MG63 (cell line): ENCODE data around the gene EEF1AKMT2. TPM values are rescaled to one million over a fixed set of nuclear protein-coding genes. Genes with fewer than 3 reads are reported as not detected.

Source experiments
- DNase-seq: peaks from one replicate; pipeline ENCODE4 v3.0.0-alpha.2; 2020
- H3K27me3 ChIP-seq: fragments of 250-450 bp; sonication (Bioruptor Pico); 2 replicates; pipeline ENCODE4 v1.5.1; 2020; ENCODE audit warnings: mild to moderate bottlenecking, moderate library complexity
- H3K36me3 ChIP-seq: fragments of 250-450 bp; sonication (Bioruptor Pico); 2 replicates; pipeline ENCODE4 v1.5.1; 2020; ENCODE audit warnings: mild to moderate bottlenecking, moderate library complexity
- H3K4me3 ChIP-seq: fragments of 250-450 bp; sonication (Bioruptor Pico); 2 replicates; pipeline ENCODE4 v1.5.1; 2020; ENCODE audit warnings: mild to moderate bottlenecking, moderate library complexity
- H3K9me3 ChIP-seq: fragments of 250-450 bp; sonication (Bioruptor Pico); 2 replicates; pipeline ENCODE4 v1.5.1; 2020; ENCODE audit warnings: mild to moderate bottlenecking, moderate library complexity
- total RNA-seq: library from RNA; depleted of rRNA; stranded (reverse); fragments of >200 nt; shearing (Covaris generic); gene quantifications from 2 replicates; pipeline ENCODE4 v1.2.3, GENCODE V29; 2014; ENCODE audit warnings: low replicate concordance

The EEF1AKMT2 gene
- total RNA-seq, 1 experiment from 2014 or later, result 23.1 TPM

GRCh38 chr10:124743191-124744101 is 48.2 kb downstream of the EEF1AKMT2 start:
- peak; percentile 42 for DNase-seq
- no peaks in the 10 kb centered on the region for H3K9me3 ChIP-seq
- H3K4me3 ChIP-seq, result peak overlapping the region; percentile 58
- no peaks in the 10 kb centered on the region for H3K27me3 ChIP-seq
- peaks cover 10% of the 10 kb centered on the region for H3K36me3 ChIP-seq

GRCh38 chr10:124742413-124743190 is 49.1 kb downstream of the EEF1AKMT2 start:
- Histone ChIP-seq H3K9me3 (no peaks in the 10 kb centered on the region), H3K4me3 (peak overlapping the region; percentile 58), H3K27me3 (no peaks in the 10 kb centered on the region), H3K36me3 (peaks cover 10% of the 10 kb centered on the region)
- no peak for DNase-seq

DNA sequence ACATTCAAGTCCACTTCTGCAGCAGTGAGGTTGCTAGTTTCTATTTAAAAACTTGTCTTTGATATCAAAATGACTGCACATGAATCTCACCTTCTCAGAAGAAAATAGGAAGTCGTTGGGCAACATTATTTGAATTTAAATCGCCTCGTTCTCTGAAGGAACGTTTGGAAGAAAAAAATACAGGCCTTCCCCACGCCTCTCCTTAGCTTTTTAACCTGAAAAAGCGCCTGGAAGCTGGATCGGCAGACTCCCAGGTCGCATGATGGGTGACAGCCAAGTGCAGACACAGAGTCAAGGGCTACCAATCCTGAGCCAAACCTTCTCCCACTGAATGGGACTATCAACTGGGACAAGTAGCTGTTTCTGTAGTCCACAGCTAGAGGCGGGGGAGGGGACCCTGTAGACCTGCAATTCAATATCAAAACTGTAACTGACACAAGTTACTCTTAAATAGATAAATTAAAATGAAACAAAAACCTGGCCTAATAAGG is 49.7 kb downstream of the EEF1AKMT2 start:
- H3K4me3 ChIP-seq, result peak overlapping the region; percentile 58; the same call in 1 of the 2 replicates
- peaks cover 10% of the 10 kb centered on the region for H3K36me3 ChIP-seq
- H3K27me3 ChIP-seq, result no peaks in the 10 kb centered on the region
- H3K9me3 ChIP-seq, result no peaks in the 10 kb centered on the region
- no peak for DNase-seq

GRCh38 chr10:124741281-124741921 is 50.3 kb downstream of the EEF1AKMT2 start:
- peak overlapping the region; percentile 28 for H3K4me3 ChIP-seq
- no peaks in the 10 kb centered on the region for H3K27me3 ChIP-seq
- no peaks in the 10 kb centered on the region for H3K9me3 ChIP-seq
- peak; percentile 76 for DNase-seq
- H3K36me3 ChIP-seq, result peaks cover 7% of the 10 kb centered on the region

DNA sequence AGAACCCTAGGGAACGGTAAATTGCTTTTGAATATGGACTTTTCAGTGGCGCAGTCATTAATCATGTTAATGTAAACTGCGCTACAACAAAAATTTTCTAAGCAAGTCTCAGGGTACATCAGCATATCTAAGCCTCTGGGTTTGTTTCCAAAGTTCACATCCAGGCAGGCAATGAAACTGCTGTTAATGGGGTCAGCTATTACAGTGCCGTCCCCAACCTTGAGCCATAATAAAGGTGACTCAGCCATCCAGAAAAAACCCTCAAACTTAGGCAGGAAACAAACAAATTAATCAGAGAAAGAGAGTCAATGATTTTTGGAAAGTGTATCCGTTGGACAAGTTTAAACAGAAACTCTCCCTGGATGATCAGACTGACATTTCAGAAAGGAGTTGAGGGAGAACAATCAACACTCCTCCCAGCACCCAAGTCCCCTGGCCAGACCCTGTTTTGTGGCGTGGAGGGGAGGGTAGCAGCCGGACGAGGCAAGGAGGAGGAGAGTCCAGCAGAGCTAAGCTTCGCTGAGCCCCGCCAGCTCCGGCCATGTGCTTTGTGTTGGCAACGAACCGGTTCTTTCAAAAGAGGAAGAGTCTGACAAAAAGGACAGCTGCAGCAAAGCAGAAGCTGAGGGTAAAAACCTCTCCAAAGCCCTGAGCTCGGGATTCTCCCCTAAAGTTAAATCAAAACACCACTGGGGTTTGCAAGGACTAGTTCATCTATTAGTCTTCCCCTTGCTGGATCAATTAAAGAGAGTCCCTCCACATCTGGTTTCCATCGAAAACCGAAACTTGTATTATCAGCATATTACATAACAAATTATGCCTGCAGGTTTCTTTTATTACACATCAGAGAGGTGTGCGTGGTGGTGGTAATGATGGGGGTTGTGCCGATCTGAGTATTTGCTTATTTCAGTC is 51.1 kb downstream of the EEF1AKMT2 start:
- H3K9me3 ChIP-seq, result no peaks in the 10 kb centered on the region
- peak; percentile 58 for DNase-seq
- H3K4me3 ChIP-seq, result peak overlapping the region; percentile 28
- H3K36me3 ChIP-seq, result peaks cover 4% of the 10 kb centered on the region
- H3K27me3 ChIP-seq, result no peaks in the 10 kb centered on the region

DNA sequence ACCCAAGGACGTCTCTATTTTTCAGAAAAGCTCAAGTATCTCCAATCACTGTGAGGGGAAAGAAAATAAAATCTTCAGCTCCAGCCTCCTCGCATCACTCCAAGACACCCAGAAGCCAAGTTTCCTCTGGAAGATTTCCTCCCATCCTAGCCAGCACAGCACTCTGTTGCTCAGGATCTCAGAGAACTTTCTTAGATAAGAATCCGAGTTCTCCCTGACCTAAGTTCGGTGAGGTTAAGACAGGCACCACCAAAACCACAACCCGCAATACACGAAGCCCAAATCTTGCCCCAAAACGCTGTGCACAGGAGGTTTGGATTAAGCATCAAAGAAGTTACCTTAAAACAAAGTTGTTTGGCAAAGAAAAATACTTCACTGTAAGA is 51.7 kb downstream of the EEF1AKMT2 start:
- H3K4me3 ChIP-seq, result peak overlapping the region; percentile 28
- DNase-seq, result no peak

DNA sequence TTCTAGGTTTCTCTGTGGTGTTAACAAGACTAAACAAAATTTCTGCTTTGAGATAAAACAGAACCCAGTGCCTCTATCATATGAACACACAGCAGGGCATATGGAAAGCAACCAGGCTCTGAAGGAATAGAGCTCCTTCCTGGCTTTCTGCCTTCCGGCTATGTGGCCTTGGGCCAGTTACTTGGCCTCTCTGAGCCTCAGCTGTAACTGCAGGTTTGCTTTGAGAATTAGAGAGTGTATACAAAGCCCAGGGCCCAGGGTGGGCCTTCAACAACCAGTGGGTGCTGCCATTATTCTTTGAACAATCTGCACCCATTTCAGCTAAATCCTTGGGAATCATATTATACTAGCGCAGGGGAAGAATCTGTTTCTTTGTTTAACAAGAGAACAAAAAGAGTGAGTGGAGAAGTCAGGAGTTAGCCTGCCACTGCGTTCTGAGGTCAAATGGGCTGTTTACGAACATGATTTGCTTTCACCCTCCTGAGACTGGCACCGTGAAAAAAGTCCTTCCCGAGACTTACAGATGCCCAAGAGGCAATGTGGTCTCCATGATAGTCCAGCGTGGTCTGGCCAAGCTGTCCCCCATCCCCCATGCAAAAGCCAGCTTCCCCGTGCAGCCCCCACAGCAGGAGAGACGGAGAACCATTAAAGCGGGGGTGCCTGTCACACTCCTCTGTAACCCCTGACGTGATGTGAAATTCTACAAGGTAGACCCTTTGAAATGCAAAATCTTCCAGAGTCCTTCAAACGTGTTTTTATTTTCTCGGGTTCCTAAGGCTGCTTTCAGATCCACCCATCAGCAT is 52.4 kb downstream of the EEF1AKMT2 start:
- Histone ChIP-seq H3K36me3 (peaks cover 11% of the 10 kb centered on the region), H3K4me3 (no peak overlapping the region), H3K27me3 (no peaks in the 10 kb centered on the region), H3K9me3 (no peaks in the 10 kb centered on the region)
- peak; percentile 51 for DNase-seq

More for the DNA sequence above, 51.7 kb downstream of the EEF1AKMT2 start:
- H3K36me3 ChIP-seq, result peaks cover 6% of the 10 kb centered on the region
- H3K9me3 ChIP-seq, result no peaks in the 10 kb centered on the region
- no peaks in the 10 kb centered on the region for H3K27me3 ChIP-seq

- Histone ChIP-seq H3K4me3 (no peak overlapping the region), H3K9me3 (no peaks in the 10 kb centered on the region), H3K27me3 (no peaks in the 10 kb centered on the region), H3K36me3 (peaks cover 11% of the 10 kb centered on the region)
- DNase-seq, result no peak
Observed at GRCh38 chr10:124738441-124738840, 53.2 kb downstream of the EEF1AKMT2 start.

DNA sequence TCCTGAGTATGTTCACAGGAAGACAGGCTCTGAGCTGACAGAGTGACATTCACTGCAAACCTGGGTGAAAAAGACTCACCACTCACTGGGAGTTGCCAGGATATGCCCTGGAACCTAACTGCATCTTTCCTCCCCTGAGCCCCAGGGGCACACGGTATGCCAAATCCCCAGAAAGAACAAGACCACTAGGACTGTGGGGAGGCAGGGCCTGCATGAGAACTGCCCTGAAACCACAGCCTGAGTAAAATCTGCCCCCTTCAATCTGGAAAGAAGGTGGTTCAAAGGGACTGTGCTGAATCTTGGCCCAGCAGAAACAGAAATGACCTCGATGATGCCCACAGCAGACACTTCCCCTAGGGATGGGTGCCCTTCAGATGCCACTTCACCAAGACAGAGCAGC is 54.0 kb downstream of the EEF1AKMT2 start:
- Histone ChIP-seq H3K27me3 (no peaks in the 10 kb centered on the region), H3K9me3 (no peaks in the 10 kb centered on the region), H3K36me3 (peaks cover 11% of the 10 kb centered on the region), H3K4me3 (no peak overlapping the region)
- no peak for DNase-seq

GRCh38 chr10:124737221-124737620 is 54.5 kb downstream of the EEF1AKMT2 start:
- no peaks in the 10 kb centered on the region for H3K27me3 ChIP-seq
- no peak for DNase-seq

GRCh38 chr10:124736491-124737136 is 55.1 kb downstream of the EEF1AKMT2 start:
- Histone ChIP-seq H3K9me3 (no peaks in the 10 kb centered on the region), H3K27me3 (no peaks in the 10 kb centered on the region), H3K36me3 (peaks cover 15% of the 10 kb centered on the region), H3K4me3 (peak overlapping the region; percentile 8)
- peak; percentile 97 for DNase-seq

More at GRCh38 chr10:124737221-124737620, 54.5 kb downstream of the EEF1AKMT2 start:
- no peaks in the 10 kb centered on the region for H3K9me3 ChIP-seq
- peaks cover 14% of the 10 kb centered on the region for H3K36me3 ChIP-seq
- H3K4me3 ChIP-seq, result no peak overlapping the region

GRCh38 chr10:124735491-124736286 is 56.0 kb downstream of the EEF1AKMT2 start:
- H3K36me3 ChIP-seq, result peaks cover 15% of the 10 kb centered on the region
- no peaks in the 10 kb centered on the region for H3K27me3 ChIP-seq
- no peak for DNase-seq
- no peaks in the 10 kb centered on the region for H3K9me3 ChIP-seq
- H3K4me3 ChIP-seq, result peak overlapping the region; percentile 8

GRCh38 chr10:124734311-124735166 is 57.1 kb downstream of the EEF1AKMT2 start:
- Histone ChIP-seq H3K9me3 (no peaks in the 10 kb centered on the region), H3K27me3 (no peaks in the 10 kb centered on the region), H3K4me3 (no peak overlapping the region), H3K36me3 (peaks cover 15% of the 10 kb centered on the region)
- no peak for DNase-seq
